NCI-H1694 treated with DMSO at 0.1 percent for 48 hours (cell line): ENCODE measurements around the gene SLC8A3.
A peak's percentile ranks its signal among the peaks of the same experiment; 100 is the strongest.

ENCODE experiments used
- DNase-seq: peaks from one replicate; lab custom pipeline; 2025; lab: John Stamatoyannopoulos, UW

The SLC8A3 gene

DNA sequence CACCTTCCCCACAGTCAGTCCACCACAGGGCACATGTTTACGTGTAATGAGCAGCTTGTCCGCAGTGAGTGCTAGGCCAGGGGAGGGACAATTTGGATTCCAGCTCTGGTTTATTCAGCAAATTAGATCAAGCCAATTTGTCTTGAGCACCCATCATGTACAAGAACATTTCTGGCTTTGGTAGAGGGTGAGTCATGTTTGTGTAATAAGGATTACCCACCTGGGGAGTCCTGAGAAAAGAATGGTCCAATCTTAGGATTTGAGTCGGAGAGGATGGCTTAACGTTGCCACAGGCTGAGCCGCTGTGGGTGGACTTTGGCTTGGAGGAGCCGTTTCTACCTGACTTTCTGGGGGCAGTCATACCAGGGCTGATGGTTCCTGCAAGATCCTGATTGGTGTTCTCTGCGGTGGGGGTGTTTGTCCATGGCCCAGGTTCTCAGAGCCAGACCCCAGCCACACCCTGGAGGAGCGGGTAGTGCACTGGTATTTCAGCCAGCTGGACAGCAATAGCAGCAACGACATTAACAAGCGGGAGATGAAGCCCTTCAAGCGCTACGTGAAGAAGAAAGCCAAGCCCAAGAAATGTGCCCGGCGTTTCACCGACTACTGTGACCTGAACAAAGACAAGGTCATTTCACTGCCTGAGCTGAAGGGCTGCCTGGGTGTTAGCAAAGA, 165.8 kb downstream of the SLC8A3 start:
- DNase-seq, result no peak

DNA sequence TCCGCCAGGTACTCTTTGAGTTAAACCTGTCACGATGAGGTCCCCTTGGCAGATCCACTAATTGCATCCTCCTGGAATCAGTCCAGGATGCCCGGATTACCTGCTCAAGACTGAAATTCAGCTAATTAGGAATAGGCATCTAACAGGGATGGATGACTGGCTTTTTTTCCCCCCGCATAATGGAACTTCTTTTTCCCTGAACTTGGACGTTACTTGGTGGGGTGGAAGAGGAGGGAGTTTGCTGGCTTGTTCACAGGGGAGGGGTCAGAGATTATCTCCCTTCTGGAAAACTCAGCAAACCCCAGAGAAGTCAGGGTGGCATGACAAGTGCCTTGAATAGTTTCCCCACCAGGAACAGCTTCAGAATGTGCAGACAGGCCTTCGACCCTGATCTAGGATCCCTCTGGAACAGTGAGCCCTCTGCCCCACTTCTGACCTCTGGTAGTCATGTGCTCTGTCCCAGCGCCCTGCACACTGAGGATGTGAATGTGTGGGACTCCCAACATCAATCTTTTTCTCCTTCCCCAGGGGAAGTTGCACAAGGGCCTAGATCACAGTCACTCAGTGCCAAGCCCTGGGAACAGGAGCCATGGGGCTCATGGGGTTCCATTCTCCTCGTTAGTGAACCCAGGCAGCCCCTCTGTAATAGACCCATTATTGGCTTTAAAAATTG, 167.1 kb downstream of the SLC8A3 start:
- DNase-seq, result no peak

DNA sequence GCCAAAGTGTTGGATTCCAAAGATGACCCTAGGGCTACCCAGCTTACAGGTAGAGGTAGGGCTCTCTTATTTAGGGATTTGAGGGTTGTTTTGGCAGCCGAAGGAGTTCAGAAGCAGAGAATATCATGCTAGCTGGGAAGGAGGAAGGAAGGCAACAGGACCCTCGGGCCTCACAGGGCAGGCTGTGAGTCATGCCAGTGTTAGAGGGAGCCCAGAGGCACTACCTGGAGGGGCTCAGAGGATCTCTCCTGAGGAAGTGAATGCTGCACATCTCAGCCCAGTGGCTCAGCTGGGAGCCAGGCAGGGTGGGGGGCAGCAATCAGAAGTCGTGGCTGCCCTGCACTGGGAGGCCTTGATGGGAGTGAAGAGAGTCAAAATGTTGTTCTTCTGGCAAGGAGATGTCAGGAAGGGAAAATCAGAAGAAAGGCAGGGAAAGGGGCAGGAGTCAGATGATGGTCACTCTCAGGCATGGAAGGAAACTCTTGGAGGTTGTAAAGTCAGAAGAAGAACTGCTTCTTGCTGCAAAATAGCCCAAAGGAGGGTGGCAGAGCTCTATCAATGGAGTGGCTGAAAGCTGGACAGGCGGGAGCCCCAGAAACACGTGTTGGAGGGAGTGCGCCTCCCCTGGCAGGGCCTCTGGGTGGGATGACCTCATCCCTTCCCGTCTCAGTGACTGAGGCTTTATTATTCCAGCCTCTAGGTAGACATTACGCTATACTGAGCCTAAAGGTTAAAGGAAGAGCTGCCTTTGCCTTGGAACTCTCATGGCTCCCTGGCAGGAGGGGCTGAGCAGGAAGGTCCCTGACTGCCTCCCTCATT, 168.2 kb downstream of the SLC8A3 start:
- no peak for DNase-seq

DNA sequence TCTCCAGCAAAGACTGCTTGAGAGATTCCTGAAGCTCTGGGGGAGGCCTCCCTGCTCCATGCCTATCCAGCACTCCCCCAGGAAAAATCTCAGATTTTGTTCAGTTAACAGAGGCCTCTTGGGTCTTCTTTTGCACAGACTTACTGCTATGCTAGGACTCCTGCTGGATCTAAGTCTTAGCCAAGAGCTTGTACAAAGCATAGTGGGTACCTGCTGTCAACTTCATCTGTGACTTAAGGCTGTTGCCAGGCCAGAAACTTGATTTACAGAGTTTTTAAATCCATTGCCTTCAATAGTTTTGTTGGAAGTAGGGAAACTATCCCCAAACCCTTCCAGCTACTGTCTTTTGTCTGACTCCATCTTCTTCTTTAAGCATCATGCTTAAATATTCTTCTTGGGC, 169.1 kb downstream of the SLC8A3 start:
- DNase-seq, result no peak

DNA sequence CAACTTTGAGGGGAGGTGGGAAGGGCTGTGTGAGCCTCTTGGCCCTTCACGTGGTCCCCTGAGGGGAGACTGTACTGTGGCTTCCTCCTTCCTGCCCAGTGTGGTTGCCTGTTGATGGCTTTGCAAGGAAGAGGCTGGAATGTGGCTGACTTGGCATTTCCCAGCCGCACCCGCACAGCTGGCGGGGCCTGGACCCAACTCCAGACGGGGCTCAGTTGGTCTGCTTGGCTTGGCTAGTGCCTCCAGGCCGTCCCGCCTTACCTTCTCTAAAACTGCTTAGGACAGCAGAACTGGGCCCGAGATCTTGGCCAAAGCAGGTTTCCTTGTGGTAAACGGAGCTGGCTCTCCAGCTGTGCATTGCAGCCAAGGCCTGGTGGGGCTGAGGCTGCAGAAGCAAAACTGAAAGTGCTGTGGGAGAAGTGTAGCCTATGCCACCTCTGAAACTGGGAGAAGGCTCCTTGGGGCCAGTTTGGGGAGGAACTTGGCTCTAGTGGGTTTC, 170.0 kb downstream of the SLC8A3 start:
- DNase-seq, result no peak

DNA sequence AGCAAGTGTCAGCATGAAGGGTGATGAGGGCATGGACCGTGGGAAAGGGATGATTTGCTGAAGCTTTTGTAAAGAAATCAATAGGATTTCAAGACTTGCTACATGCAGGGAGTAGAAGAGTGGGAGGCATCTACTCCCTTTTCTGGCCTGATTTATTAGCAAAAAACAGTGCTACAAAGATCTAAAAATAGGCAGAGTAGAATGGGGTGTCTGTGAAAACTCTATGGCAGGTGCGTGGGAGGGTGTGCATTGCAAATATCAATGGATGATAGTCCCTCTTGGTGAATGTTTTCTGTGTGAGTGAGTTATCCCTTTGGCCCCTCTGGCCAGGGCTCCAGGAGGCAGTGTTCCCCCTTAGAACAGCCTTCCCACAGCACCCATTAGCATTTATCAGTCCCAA, 170.5 kb downstream of the SLC8A3 start:
- DNase-seq, result no peak

DNA sequence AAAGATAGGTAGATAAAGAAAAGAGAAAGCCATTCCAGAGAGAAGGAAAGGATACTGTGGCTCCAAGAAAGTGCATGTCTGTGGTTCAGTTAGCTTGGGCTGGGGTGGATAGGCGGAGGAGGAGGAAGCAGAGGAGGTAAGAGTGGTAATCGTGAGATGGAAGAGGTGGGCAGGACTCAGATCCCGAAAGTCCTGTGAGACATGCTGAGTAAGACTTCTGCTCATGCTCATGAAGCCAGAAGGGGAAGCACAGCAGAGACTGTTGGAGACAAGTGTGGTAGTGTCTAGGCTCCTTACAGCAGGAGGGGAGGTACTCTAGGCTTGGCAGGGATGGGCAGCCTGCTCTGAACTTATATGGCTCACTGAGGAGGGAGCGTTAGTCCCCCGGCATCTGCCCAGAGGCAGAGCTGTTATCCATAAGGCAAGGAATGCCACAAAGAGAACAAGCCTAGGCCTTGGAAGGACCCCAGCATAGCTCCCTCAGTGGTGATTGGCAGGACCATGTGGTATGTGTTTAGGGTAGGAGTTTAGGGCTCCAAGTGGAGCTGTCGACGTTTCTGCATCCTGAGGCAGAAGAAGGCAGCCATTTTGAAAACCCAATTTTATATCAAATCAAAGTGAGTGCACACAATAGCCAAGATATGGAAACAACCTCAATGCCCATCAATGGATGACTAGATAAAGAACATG, 174.2 kb downstream of the SLC8A3 start:
- DNase-seq, result no peak

DNA sequence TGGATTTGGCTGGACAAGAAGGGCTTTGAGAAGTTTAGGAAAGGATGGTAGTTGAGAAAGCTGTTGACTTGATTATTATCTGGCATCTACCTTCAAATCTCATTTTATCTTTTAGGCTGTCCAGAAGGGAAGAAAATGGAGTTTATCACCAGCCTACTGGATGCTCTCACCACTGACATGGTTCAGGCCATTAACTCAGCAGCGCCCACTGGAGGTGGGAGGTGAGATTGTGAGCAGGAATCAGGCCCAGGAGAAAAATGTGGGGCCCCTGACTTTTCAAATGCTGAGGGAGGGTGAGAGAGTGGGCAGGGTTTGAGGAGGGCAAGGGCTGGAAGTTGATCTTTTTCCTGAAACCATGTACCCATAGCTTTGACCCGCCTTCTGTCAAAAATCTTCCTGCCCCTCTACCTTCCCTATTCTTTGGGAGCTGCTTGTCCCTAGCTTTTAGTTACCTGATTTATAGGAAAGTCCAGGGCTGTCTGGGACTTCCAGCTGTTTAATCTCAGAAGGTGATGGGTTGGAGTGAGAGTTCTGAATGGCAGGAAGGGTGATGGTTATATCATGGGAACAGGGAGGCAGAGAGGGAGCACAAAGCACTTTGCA, 175.4 kb downstream of the SLC8A3 start:
- peak; percentile 73 for DNase-seq

DNA sequence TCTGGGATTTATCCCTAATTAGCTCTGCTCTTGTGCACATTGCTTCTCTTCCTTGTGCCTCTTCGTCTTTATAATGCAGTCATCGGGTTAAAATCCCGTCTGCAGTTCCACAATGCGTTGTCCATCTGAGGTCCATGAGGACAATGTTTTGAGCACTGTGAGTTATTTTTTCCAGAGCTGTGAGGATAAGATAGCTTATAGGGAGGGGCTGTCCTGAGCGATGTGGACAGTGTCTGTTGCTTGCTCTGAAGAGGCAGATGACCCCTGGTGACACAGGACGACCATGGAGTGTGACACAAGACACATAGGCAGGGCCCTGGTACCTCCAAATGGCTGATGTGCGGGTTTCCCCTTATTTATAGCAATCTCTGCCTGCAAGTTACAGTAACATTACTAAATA, 177.0 kb downstream of the SLC8A3 start:
- no peak for DNase-seq

DNA sequence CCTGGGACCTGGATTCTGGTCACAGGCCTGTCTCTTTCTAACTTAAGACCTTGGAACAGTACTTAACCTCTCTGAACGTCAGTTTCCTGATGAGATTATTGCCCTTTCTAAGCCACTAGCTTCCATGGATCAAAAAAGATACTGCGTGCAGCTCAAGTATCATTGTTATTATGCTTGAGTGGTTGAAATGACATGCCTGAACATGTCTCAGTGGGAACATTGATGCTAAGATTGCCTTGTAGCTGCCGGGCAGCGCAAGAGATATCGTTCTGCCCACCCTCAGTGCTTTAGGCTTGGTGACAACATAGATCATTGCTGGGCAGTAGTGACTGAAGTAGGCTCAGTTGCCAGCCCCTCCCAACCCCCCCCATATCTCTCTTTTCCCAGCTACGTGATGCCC, 177.7 kb downstream of the SLC8A3 start:
- no peak for DNase-seq

DNA sequence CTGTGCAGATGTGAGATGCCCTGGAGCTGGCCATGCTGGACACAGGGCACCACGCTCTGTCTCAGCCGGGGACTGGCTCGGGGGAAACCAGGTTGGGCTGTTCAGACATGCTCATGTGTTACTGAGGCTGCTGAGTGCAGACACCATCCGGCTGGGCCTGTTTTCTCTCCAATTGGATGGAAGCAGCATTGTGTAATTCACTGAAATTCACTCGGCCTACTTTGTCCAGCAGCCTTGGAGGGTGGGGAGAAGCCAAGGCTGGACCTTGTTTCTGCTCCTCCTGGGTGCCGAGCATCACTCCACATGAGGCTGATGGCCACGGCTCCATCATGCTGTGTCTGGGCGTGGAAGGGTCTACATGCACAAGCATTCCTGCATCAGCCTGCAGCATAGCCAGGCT, 178.8 kb downstream of the SLC8A3 start:
- DNase-seq, result no peak

DNA sequence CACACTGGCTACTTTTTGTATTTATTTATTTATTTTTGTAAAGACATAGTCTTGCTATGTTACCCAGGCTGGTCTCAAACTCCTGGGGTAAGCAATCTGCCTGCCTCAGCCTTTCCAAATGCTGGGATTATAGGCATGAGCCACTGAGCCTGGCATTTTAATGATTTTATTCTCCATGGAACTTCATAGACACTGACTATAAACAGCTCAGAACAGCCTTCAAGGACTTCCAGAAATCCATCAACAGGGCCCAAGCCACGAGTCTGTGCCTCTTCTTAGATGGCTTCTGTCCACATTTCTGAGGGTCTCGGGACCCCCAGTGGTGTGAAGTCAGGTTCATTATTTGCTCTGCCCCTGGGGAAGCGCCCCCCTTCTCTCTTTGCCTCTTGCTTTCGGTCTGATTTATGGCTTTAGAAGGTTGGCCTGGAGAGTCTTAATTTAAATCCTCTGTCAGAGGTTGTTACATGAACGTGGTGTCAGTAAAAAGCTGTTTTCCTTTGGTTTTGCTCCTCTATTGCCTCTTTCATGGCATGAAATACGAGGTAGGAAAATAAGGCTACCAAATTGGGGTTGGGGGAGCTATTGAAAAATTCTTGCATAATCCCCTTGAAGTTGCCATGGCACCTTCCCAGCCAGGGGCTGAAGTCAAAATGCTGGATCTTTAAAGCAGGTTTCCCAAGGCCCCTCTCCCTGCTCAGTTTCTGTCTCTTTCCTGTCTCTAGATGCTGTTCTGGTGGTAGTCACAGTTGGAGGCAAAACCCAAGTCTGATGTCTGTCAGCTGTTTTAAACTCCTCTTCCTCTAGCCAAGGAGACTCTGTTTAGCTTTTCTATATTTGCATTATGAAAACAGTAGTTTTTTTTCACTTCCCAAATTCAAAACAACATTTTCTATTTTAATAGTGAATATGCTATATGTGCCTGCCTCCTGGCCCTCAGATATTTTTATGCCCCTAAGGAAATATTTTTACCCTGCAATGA, 180.2 kb downstream of the SLC8A3 start:
- DNase-seq, result no peak

DNA sequence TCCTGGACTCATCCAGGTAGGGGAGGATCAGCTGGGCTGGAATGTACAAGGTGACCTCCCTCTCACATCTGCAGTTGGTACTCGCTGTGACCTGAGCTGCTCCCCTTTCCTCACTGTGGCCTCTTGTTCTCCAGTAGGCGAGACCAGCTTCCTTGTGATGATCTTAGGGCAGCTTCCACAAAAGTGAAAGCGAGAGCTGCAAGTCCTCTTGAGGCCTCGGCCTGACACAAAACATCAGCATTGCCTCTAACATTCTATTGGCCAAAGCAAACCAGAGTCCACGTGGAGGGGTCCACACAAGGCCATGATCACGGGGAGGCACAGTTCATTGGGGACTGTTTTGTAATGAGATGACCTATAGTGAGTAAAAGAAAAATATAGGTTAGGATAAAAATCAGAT, 182.1 kb downstream of the SLC8A3 start:
- DNase-seq, result no peak

DNA sequence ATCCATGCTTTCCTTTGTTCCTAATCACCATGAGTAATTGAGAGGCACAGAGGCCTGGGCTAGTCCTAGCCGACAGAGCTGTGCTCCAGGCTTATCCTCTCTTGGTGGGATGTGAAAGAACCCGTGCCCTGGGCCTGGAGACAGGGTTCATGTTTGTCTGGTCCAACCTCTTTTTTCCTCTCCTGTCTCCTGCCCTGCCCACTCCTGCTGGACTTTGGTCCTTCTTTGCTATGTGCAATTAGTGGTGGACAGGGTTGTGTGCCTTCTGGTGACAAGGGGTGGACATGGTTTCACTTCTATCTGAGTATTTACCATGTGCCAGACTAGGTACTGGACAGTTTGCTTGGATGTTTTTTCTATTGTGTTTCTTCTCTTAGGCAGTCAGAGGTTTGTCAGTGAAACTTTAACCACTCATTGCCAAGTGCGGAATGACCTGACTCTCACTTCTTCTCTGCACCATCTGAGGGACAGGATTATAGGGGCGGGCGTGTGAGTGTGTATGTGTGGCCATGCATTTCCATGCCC, 183.4 kb downstream of the SLC8A3 start:
- DNase-seq, result no peak

DNA sequence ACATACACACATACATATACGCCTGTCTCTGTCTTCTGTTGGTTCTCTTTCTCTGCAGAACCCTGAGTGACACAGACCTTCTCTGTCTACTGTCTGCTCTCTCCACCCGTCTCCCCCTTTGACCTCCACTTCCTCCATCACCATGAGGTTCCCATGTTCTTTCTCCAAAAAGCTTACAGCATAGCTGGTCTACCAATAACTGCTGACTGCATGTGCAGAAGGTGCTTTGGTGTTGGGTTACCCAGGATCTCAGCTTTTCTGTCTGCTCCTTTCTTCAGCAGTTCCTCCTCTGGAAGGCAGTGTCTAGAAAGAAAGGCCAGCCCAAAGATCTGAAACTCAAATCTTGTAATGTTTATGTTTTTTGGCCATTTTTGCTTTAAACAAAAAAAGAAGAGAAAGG, 184.0 kb downstream of the SLC8A3 start:
- no peak for DNase-seq

DNA sequence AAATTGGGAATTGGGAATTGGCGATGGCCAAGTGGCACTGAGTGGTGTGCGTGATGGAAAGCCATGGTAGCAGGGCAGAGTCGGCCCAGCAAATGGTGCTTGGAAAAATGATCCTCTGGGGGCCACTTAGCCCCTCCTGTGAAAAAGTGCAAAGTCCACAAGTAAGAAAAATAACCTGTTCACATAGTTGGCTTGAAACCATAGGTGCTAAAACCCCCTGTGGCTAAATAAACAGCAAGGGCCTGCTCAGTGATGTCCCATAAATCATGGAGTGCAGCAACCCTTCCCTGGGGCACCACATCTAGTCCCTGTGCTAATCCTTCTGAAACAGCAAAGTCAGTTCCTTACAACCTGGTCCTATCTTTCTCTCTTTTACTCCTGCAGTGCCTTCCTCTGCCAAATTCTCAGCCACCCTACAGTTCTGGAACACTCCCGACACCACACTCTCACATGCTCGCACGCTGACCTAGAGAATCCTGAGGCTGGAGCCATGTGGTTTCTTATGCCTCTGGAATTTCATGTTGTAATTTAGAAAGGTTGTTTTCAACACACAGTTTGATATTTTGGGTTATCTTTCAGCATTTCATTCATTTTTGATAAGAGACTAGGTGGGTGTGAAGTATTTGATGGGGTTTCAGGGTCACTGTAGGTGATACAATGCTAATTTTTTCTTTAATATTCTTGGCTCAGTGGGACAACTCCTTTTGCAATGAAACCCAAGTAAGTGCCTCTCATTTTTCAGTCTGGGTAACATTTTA, 186.0 kb downstream of the SLC8A3 start:
- DNase-seq, result no peak

DNA sequence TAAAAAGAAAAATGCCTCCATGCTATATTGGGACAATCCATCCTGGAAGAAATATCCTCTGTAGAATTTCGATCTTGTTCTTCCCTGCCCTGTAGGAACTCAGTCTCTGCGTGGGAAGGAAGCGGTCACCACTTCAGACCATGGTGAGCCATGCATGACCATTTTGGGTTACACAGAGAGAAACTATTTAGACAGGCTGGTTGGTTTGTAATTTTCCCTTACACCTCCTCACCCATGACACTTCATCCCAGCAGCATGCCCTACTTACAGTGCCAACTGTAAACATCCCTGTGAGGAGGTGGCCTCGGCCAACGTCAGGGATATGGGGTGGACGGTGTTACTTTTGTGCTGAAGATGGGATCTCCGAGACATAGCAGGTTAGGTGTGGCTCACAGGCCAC, 188.2 kb downstream of the SLC8A3 start:
- no peak for DNase-seq

DNA sequence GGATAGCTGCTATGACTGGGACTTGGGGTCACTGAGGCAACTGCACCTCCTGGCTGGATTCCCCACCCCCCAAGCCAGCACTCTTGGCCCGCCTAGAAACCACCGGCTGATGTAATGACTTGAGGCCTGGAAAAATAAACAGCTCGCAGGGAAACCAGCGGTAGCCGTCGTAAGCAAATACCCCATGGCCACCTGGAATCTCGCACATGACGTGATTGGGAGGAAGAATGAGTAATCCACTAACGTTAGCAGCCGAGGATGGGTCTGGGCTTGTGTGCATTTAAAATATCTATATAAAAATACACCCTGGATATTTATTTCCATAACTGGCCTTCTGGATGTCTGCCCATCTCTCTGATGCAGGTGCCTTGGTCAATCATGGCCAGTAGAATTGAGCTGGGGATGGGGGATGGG, 189.5 kb downstream of the SLC8A3 start:
- DNase-seq, result no peak

DNA sequence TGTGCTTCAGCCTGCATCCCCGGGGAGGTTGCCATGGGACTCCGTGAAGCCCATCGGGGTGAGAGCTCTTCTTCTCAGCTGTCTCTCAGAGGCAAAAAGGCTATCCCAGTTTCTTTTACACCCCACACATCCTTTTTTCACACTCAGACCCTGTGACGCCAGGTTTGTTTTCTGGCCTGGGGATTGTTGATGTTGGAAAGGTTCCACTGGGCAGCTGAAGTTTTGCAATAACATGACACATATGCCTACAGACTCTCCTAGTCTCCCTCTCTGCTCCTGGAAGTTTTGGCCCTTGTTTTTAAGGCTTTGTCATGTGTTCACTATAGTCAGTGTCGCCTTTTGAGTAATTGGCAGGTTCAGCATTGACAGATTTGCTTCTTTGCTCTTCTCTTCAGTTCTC, 190.9 kb downstream of the SLC8A3 start:
- DNase-seq, result no peak

DNA sequence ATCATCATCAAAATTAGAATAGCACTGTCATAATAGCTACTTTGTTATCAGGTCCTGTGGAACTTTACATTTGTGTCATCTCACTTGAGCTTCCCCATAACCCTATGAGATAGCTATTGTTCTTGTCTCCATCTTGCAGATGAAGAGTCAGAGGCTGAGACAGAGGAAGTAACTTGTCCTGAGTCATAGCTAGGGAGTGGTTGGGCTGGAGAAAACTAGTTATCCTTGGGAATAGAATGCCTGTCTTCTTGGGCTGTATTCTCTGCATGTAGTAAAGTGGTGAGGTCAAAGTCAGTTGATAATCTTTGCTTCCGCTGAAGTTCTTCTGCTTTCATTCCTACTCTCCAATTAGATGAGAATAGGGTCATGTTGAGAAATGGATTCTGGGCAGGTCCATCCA, 192.5 kb downstream of the SLC8A3 start:
- DNase-seq, result no peak
